C4-2B (cell line): ENCODE measurements around the gene GPR17.

ENCODE experiments used
- H3K27ac ChIP-seq: fragments of 450-650 bp; 2 replicates; pipeline ENCODE4 v1.5.1; 2017
- ZFX ChIP-seq: fragments of 450-650 bp; IDR thresholded peaks from 2 replicates; pipeline ENCODE4 v1.6.1; 2017
- TF ChIP-seq, protein P1 (sequence below): fragments of 450-650 bp; conservative IDR thresholded peaks from 2 replicates; pipeline ENCODE4 v1.5.1; 2017; ENCODE audit warnings: mild to moderate bottlenecking

Gene GPR17

DNA sequence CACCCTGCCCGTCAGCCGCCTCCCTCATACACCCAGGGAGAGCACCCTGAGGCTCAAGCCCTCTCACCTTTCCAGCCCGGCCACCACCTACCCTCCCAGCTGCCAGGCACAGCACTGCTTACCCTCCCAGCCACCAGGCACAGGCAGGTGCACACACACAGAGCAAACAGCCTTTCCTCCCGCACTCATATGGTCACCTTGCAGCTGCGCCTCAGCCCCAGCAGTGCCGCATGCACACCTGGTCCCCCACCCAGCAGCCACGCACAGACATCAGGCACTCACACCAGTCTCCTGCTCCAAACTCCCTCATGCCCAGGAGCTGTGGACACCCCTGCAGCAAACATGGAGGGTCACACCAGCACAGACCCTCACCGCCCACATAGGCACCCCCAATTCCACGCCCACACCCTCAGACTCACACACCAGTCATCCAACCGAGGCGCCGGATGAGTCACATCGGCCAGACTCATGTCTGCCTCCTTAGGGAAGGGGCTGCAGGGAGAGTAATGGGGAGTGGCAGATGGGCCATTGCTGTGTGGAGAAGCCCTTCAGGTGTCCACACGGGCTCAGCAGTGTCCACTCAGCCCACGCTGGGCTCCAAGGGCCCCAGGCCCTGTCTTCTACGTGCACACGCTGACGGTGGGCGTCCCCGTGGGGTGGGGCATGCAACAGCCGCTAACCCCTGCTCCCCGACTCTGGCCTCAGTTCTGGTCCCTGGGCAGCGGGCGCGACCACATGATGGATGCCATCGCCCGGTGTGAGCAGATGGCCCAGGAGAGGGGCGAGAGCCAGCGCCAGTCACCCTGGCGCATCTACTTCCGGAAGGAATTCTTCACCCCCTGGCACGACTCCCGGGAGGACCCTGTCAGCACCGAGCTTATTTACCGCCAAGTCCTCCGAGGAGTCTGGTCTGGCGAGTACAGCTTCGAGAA lies 22.3 kb upstream of the GPR17 start:
- no peak overlapping the region for H3K27ac ChIP-seq
- TF ChIP-seq, protein P1, sequence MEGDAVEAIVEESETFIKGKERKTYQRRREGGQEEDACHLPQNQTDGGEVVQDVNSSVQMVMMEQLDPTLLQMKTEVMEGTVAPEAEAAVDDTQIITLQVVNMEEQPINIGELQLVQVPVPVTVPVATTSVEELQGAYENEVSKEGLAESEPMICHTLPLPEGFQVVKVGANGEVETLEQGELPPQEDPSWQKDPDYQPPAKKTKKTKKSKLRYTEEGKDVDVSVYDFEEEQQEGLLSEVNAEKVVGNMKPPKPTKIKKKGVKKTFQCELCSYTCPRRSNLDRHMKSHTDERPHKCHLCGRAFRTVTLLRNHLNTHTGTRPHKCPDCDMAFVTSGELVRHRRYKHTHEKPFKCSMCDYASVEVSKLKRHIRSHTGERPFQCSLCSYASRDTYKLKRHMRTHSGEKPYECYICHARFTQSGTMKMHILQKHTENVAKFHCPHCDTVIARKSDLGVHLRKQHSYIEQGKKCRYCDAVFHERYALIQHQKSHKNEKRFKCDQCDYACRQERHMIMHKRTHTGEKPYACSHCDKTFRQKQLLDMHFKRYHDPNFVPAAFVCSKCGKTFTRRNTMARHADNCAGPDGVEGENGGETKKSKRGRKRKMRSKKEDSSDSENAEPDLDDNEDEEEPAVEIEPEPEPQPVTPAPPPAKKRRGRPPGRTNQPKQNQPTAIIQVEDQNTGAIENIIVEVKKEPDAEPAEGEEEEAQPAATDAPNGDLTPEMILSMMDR: no peak
- TF ChIP-seq ZFX: no peak

DNA sequence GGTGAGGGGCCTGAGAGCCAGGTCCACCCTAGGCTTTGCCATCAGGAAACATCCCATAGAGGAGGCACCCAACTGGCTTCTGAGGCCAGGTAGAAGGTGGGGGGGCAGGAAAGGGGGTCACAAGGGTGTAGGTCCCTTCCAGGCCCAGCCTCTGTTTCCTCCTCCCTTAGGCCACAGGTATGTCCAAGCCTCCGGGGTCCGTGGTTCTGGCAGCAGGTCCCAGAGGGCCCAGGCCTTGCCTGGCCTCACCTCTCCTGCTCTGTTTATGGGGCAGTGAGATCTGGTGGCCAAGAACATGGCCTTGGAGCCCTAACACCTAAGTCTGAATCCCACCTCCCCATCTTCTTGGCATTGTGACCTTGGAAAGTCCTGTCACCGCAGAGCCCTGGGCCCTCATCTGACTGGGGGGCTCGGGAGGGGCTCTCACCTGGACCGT lies 21.6 kb upstream of the GPR17 start:
- no peak overlapping the region for H3K27ac ChIP-seq
- TF ChIP-seq, protein P1: no peak
- no peak for TF ChIP-seq ZFX

DNA sequence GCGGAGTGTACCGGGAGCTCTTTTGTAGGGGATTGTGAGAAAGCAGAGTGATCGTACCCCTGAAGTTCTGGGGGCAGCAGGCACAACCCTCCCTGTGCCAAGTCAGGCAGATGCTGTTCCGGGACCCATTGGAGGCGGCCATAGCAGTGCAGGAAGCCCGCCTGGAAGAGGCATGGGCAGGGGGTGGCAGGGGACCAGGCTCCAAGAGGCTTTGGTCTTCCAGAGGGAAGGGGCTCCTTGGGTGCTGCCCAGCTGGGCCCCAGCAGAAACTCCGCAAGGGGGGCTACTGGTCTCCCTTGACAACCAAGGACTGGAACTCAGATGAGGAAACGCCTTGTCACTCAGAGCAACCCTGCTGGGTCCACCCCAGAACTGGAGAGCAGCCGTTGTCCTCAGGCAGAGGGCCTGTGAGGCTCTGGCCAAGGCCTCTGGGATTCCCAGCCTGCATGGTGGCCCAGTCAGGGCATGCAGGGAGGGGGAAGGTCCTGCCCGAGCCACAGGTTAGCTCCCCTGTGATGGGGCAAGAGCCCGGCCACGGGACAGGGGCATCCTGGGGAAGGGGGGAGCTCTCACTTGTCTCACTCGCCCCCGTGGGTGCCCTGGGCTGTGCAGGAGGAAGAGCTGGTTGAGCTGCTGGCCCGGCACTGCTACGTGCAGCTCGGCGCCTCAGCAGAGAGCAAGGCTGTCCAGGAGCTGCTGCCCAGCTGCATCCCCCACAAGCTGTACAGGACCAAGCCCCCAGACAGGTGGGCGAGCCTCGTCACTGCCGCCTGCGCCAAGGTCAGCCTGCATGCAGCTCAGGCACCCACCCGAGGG lies 21.0 kb upstream of the GPR17 start:
- H3K27ac ChIP-seq: no peak overlapping the region
- no peak for TF ChIP-seq ZFX
- TF ChIP-seq, protein P1: no peak

DNA sequence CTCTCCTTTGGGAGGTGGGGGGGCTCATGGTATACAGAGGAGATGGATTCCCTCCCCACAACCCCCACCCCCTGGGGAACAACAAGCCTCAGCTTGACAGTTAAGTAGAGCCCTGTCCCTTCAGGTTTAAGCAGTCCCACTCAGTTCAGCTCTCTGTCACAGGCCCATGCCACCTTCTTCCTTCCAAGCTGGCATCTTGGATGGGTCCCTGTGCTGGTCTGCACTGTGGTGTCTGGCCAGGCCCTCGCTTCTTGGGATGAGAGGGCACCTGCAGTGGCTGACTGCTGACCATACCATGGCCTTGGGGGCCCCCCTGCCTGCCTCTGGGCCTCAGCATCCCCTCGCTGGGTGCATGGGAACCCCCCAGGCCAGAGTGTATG lies 20.4 kb upstream of the GPR17 start:
- TF ChIP-seq, protein P1: no peak
- TF ChIP-seq ZFX: no peak
- no peak overlapping the region for H3K27ac ChIP-seq

DNA sequence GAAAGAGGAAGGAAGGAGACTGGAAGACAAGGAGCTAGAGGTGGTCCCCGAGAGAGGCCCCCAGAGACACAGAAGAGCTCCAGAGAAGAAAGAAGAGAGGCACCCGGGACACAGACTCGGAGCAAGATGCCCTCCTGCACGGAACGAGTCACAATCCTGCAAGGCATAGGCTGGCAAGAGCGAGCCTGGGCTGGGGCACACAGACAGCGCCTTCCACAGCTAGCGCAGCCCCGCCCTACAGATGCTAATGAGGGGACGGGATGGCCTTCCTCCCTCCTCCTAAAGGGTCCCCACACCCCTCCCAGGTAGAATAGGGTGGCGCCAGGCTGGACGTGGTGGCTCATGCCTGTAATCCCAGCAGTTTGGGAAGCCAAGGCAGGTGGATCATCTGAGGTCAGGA lies 19.8 kb upstream of the GPR17 start:
- no peak for TF ChIP-seq ZFX
- TF ChIP-seq, protein P1: no peak
- no peak overlapping the region for H3K27ac ChIP-seq

DNA sequence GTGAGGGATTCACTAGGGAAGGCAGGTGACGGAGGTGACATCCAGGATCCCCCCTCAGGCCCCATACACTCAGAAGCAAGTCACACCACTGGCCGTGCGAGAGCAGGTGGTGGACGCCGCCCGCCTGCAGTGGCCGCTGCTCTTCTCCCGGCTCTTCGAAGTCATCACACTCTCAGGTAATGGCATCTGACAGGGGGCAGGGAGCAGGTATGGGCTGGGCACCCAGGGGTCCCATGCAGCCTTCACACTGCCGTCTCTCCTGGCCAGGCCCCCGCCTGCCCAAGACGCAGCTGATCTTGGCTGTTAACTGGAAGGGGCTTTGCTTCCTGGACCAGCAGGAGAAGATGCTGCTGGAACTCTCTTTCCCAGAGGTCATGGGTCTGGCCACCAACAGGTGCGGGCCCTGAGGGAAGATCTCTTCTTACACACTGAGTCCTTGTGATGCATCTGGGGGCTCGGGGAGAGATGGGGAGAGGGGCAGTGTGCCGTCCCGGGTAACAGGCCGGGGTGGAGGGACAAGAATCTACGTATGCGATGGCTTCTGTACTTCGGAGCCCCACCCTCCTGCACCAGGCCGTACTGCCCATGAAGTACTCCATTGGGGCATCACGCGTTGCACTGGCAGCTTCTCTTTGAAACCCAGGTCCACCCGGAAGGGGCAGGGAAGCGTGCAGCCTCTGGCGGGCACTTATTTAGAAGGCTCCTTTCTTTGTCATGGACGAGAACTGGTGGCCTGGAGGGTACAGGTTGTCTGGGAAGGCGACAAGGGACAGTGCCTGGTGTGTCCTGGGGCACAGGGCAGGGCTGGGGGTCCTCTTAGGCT lies 18.8 kb upstream of the GPR17 start:
- TF ChIP-seq ZFX: no peak
- TF ChIP-seq, protein P1: no peak
- no peak overlapping the region for H3K27ac ChIP-seq
